PFSK-1 (cell line): ENCODE measurements around the gene ANO4.

Source experiments
- POLR2AphosphoS5 ChIP-seq: IDR thresholded peaks from 2 replicates; pipeline ENCODE4 v1.6.1; 2012; ENCODE audit warnings: low read depth, mild to moderate bottlenecking, control low read depth, low read length, moderate library complexity
- REST ChIP-seq, 2 experiments: IDR thresholded peaks; 2 replicates each; pipeline versions ENCODE4 v1.6.1 to v1.8.0; 2011 to 2012; ENCODE audit warnings: low read depth in 2 of 2, low read length in 2 of 2, control low read depth in 1 of 2, inconsistent platforms in 1 of 2, mild to moderate bottlenecking in 1 of 2, moderate library complexity in 1 of 2; ENCODE audit not compliant: insufficient read depth in 1 of 2
- SIN3A ChIP-seq: IDR thresholded peaks from 2 replicates; pipeline ENCODE4 v1.6.1; 2012; ENCODE audit warnings: mild to moderate bottlenecking, low read length, moderate library complexity, borderline replicate concordance; ENCODE audit not compliant: insufficient read depth
- TAF1 ChIP-seq: IDR thresholded peaks from 2 replicates; pipeline ENCODE4 v1.6.1; 2012; ENCODE audit warnings: low read length, control low read depth, borderline replicate concordance; ENCODE audit not compliant: insufficient read depth

GRCh38 chr12:100987552-100988521, 193.3 kb downstream of the ANO4 start:
- TF ChIP-seq POLR2AphosphoS5 (no peak), TAF1 (no peak), SIN3A (no peak), REST (IDR thresholded peaks at IDR 0.05; ENCODE audit: insufficient read depth in 1 of 2, low read depth in 2 of 2, low read length in 2 of 2) (no peak)
